CD8-positive, alpha-beta memory T cell (primary cell): Measurements from ENCODE around the gene AMBRA1. TPM values are rescaled to one million over a fixed set of nuclear protein-coding genes. Genes with fewer than 3 reads are reported as not detected.
A peak's percentile ranks its signal among the peaks of the same experiment; 100 is the strongest.
"Not testable (repeated sequence)": the region's sequence is repeated elsewhere in the genome, so short reads cannot be mapped to it uniquely, and the experiment has no call there.

ENCODE experiments used
- CTCF ChIA-PET: fragments of 350-600 bp; sonication (Branson Sonifier 250); formaldehyde crosslinking; loops from one replicate; lab custom pipeline; 2021; ENCODE audit warnings: antibody characterized with exemption; lab: Charles Lee
- POLR2A ChIA-PET: fragments of 350-600 bp; sonication (Branson Sonifier 250); formaldehyde crosslinking; loops from one replicate; lab custom pipeline; 2021; ENCODE audit warnings: antibody characterized with exemption; lab: Charles Lee
- DNase-seq, 5 donors: peaks; one replicate each; pipeline versions ENCODE4 v3.0.0 to v3.0.0-alpha.2; 2020 to 2022; ENCODE audit warnings: mixed read lengths in 1 of 5
- H3K27ac ChIP-seq: one replicate; pipeline ENCODE4 v1.7.0; 2013; ENCODE audit warnings: low read depth, mild to moderate bottlenecking, low read length, moderate library complexity
- H3K27me3 ChIP-seq: 2 replicates; pipeline ENCODE4 v1.7.0; 2013; ENCODE audit warnings: low read length, mild to moderate bottlenecking; ENCODE audit not compliant: insufficient read depth, poor library complexity, severe bottlenecking
- H3K36me3 ChIP-seq: 2 replicates; pipeline ENCODE4 v1.7.0; 2013; ENCODE audit warnings: mild to moderate bottlenecking, low read length, moderate library complexity; ENCODE audit not compliant: insufficient read depth
- H3K4me1 ChIP-seq: 2 replicates; pipeline ENCODE4 v1.7.0; 2013; ENCODE audit warnings: mild to moderate bottlenecking, low read length, moderate library complexity; ENCODE audit not compliant: insufficient read depth
- H3K4me3 ChIP-seq: 2 replicates; pipeline ENCODE4 v1.7.0; 2013; ENCODE audit warnings: mild to moderate bottlenecking, low read length
- H3K9me3 ChIP-seq: 2 replicates; pipeline ENCODE4 v1.7.0; 2013; ENCODE audit warnings: mild to moderate bottlenecking, low read length
- H3K27ac Mint-ChIP-seq, 8 donors: one replicate each; pipeline ENCODE4 v1.8.0; 2020 to 2021; ENCODE audit warnings: mixed read lengths in 8 of 8, mild to moderate bottlenecking in 6 of 8, inconsistent platforms in 3 of 8, moderate library complexity in 3 of 8
- H3K27me3 Mint-ChIP-seq, 2 donors: one replicate each; pipeline ENCODE4 v1.8.0; 2020 to 2021; ENCODE audit warnings: mixed read lengths in 2 of 2, mild to moderate bottlenecking in 1 of 2, moderate library complexity in 1 of 2
- H3K36me3 Mint-ChIP-seq, 3 donors: one replicate each; pipeline ENCODE4 v1.8.0; 2020 to 2021; ENCODE audit warnings: mixed read lengths in 3 of 3, inconsistent platforms in 1 of 3, mild to moderate bottlenecking in 1 of 3
- H3K4me1 Mint-ChIP-seq, 3 donors: one replicate each; pipeline ENCODE4 v1.8.0; 2020 to 2021; ENCODE audit warnings: mixed read lengths in 3 of 3, inconsistent platforms in 1 of 3, mild to moderate bottlenecking in 1 of 3
- H3K4me3 Mint-ChIP-seq, 7 donors: one replicate each; pipeline ENCODE4 v1.8.0; 2020 to 2021; ENCODE audit warnings: mixed read lengths in 7 of 7, mild to moderate bottlenecking in 6 of 7, moderate library complexity in 4 of 7, inconsistent platforms in 2 of 7
- H3K9me3 Mint-ChIP-seq, 5 donors: one replicate each; pipeline ENCODE4 v1.8.0; 2020 to 2022; ENCODE audit warnings: mixed read lengths in 5 of 5, mild to moderate bottlenecking in 3 of 5, moderate library complexity in 2 of 5, inconsistent platforms in 1 of 5
- polyA plus RNA-seq: library from polyadenylated mRNA; unstranded; fragments of 300-500 nt; fragmentation: Illumina TruSeq; gene quantifications from one replicate; pipeline ENCODE4 v1.2.3, GENCODE V29; 2021
- total RNA-seq, 2 experiments: library from RNA; stranded (reverse); gene quantifications; one replicate each; pipeline ENCODE4 v1.2.3, GENCODE V29; 2021

The AMBRA1 gene
- total and polyA plus RNA-seq, 3 experiments from 2014 or later, result 13.6 to 33.3 (median 31.3) TPM

GRCh38 chr11:46377290-46377689, 216.5 kb downstream of the AMBRA1 start:
- Histone ChIP-seq H3K9me3 (no peaks in the 10 kb centered on the region), H3K27ac (no peak overlapping the region), H3K27me3 (peaks cover 3% of the 10 kb centered on the region), H3K36me3 (peaks cover 31% of the 10 kb centered on the region), H3K4me3 (no peak overlapping the region), H3K4me1 (peaks cover 5% of the 10 kb centered on the region)
- Mint-ChIP-seq H3K27me3 (peaks cover 1 to 4% of the 10 kb centered on the region in 2 donors), H3K4me3 (no peak overlapping the region), H3K27ac (peak overlapping the region in 1 of 8 donors; percentile 64), H3K4me1 (peaks cover 4 to 16% (median 5%) of the 10 kb centered on the region in 3 donors), H3K9me3 (no peaks in the 10 kb centered on the region), H3K36me3 (peaks cover 0 to 58% (median 5%) of the 10 kb centered on the region in 3 donors)
- ChIA-PET CTCF (interaction anchor here (0.9 to 2.6 kb wide), 5 partner anchors 9 to 25 kb away, joined by 3 to 12 read pairs (median 4); no protein-coding TSS in a partner anchor), POLR2A (no interaction called here)
- DNase-seq, result no peak

- CTCF ChIA-PET, result interaction anchor here (0.7 to 2.6 kb wide), 4 partner anchors 11 to 24 kb away, joined by 3 to 12 read pairs (median 7); no protein-coding TSS in a partner anchor
- H3K27ac ChIP-seq, result no peak overlapping the region
- POLR2A ChIA-PET, result no interaction called here
- H3K27me3 Mint-ChIP-seq, result no peaks in the 10 kb centered on the region
- no peaks in the 10 kb centered on the region for H3K27me3 ChIP-seq
- no peak overlapping the region for H3K4me3 Mint-ChIP-seq
- no peaks in the 10 kb centered on the region for H3K9me3 ChIP-seq
- no peak for DNase-seq
- H3K36me3 ChIP-seq, result peaks cover 39% of the 10 kb centered on the region
- H3K36me3 Mint-ChIP-seq, result peaks cover 0 to 66% (median 5%) of the 10 kb centered on the region in 3 donors
- no peaks in the 10 kb centered on the region for H3K4me1 ChIP-seq
- no peak overlapping the region for H3K4me3 ChIP-seq
- H3K4me1 Mint-ChIP-seq, result peaks cover 4 to 12% (median 5%) of the 10 kb centered on the region in 3 donors
- no peaks in the 10 kb centered on the region for H3K9me3 Mint-ChIP-seq
- peak overlapping the region in 2 of 8 donors; percentile 50 to 57 for H3K27ac Mint-ChIP-seq
Measured at GRCh38 chr11:46376258-46377050, 217.4 kb downstream of the AMBRA1 start.

- H3K27ac Mint-ChIP-seq, result no peak overlapping the region
- no peaks in the 10 kb centered on the region for H3K27me3 Mint-ChIP-seq
- H3K9me3 Mint-ChIP-seq, result no peaks in the 10 kb centered on the region
- no peaks in the 10 kb centered on the region for H3K9me3 ChIP-seq
- peaks cover 46% of the 10 kb centered on the region for H3K36me3 ChIP-seq
- peaks cover 0 to 70% (median 5%) of the 10 kb centered on the region in 3 donors for H3K36me3 Mint-ChIP-seq
- no peaks in the 10 kb centered on the region for H3K27me3 ChIP-seq
- no peaks in the 10 kb centered on the region for H3K4me1 ChIP-seq
- no peak overlapping the region for H3K4me3 Mint-ChIP-seq
- no peak for DNase-seq
- H3K4me3 ChIP-seq, result no peak overlapping the region
- H3K27ac ChIP-seq, result no peak overlapping the region
- CTCF ChIA-PET, result no interaction called here
- peaks cover 4 to 12% (median 4%) of the 10 kb centered on the region in 3 donors for H3K4me1 Mint-ChIP-seq
- POLR2A ChIA-PET, result no interaction called here
Measured at GRCh38 chr11:46375392-46376101, 218.3 kb downstream of the AMBRA1 start.

- H3K27ac ChIP-seq, result no peak overlapping the region
- no peak for DNase-seq
Measured at GRCh38 chr11:46374815-46375214, 219.0 kb downstream of the AMBRA1 start.

GRCh38 chr11:46373787-46374740, 219.8 kb downstream of the AMBRA1 start:
- CTCF ChIA-PET, result interaction anchor here (16.1 kb wide), 1 partner anchor 24 kb away, joined by 358 read pairs; the partner anchor contains the start of gene DGKZ
- Mint-ChIP-seq H3K27ac (no peak overlapping the region), H3K4me3 (no peak overlapping the region), H3K36me3 (peaks cover 2 to 84% (median 5%) of the 10 kb centered on the region in 3 donors), H3K9me3 (no peaks in the 10 kb centered on the region), H3K4me1 (peaks cover 0 to 10% (median 5%) of the 10 kb centered on the region in 3 donors), H3K27me3 (peaks cover 0 to under 1% of the 10 kb centered on the region in 2 donors)
- Histone ChIP-seq H3K4me3 (no peak overlapping the region), H3K4me1 (no peaks in the 10 kb centered on the region), H3K9me3 (no peaks in the 10 kb centered on the region), H3K27ac (no peak overlapping the region), H3K27me3 (no peaks in the 10 kb centered on the region), H3K36me3 (peaks cover 60% of the 10 kb centered on the region)
- POLR2A ChIA-PET, result no interaction called here
- DNase-seq, result no peak

More at GRCh38 chr11:46374815-46375214, 219.0 kb downstream of the AMBRA1 start:
- Mint-ChIP-seq H3K4me1 (peaks cover 0 to 8% (median 2%) of the 10 kb centered on the region in 3 donors), H3K27me3 (no peaks in the 10 kb centered on the region), H3K27ac (no peak overlapping the region), H3K4me3 (no peak overlapping the region), H3K36me3 (peaks cover 2 to 77% (median 5%) of the 10 kb centered on the region in 3 donors), H3K9me3 (no peaks in the 10 kb centered on the region)
- H3K4me1 ChIP-seq, result no peaks in the 10 kb centered on the region
- no peaks in the 10 kb centered on the region for H3K27me3 ChIP-seq
- H3K4me3 ChIP-seq, result no peak overlapping the region
- CTCF ChIA-PET, result interaction anchor here (16.1 kb wide), 1 partner anchor 25 kb away, joined by 358 read pairs; the partner anchor contains the start of gene DGKZ
- peaks cover 53% of the 10 kb centered on the region for H3K36me3 ChIP-seq
- POLR2A ChIA-PET, result no interaction called here
- H3K9me3 ChIP-seq, result no peaks in the 10 kb centered on the region

GRCh38 chr11:46372501-46372900, 221.3 kb downstream of the AMBRA1 start:
- Mint-ChIP-seq H3K4me1 (peaks cover 2 to 15% (median 6%) of the 10 kb centered on the region in 3 donors), H3K36me3 (peaks cover 0 to 87% (median 2%) of the 10 kb centered on the region in 3 donors)
- H3K4me3 Mint-ChIP-seq, H3K27ac ChIP-seq, H3K27me3 ChIP-seq, H3K4me1 ChIP-seq, H3K9me3 ChIP-seq, DNase-seq, H3K27me3 Mint-ChIP-seq, H3K4me3 ChIP-seq, H3K27ac Mint-ChIP-seq, POLR2A ChIA-PET, H3K9me3 Mint-ChIP-seq: not testable (repeated sequence)
- peaks cover 72% of the 10 kb centered on the region for H3K36me3 ChIP-seq
- CTCF ChIA-PET, result interaction anchor here (16.1 kb wide), 1 partner anchor 22 kb away, joined by 358 read pairs; the partner anchor contains the start of gene DGKZ

- Mint-ChIP-seq H3K9me3 (no peaks in the 10 kb centered on the region), H3K27ac (no peak overlapping the region), H3K36me3 (peaks cover 0 to 84% (median 2%) of the 10 kb centered on the region in 3 donors), H3K4me3 (no peak overlapping the region), H3K27me3 (peaks cover 0 to 2% of the 10 kb centered on the region in 2 donors), H3K4me1 (peaks cover 5 to 19% (median 9%) of the 10 kb centered on the region in 3 donors)
- no peak for DNase-seq
- Histone ChIP-seq H3K9me3 (no peaks in the 10 kb centered on the region), H3K4me1 (peaks cover 2% of the 10 kb centered on the region), H3K27me3 (no peaks in the 10 kb centered on the region), H3K4me3 (no peak overlapping the region), H3K36me3 (peaks cover 72% of the 10 kb centered on the region), H3K27ac (no peak overlapping the region)
- ChIA-PET POLR2A (interaction anchor here (0.6 kb wide), 1 partner anchor 21 kb away, joined by 3 read pairs; no protein-coding TSS in a partner anchor), CTCF (interaction anchor here (16.1 kb wide), 1 partner anchor 22 kb away, joined by 358 read pairs; the partner anchor contains the start of gene DGKZ)
Measured at GRCh38 chr11:46372086-46372485, 221.7 kb downstream of the AMBRA1 start.
